HepG2 (cell line): Measurements from ENCODE around the gene PLCG1. TPM values are rescaled to one million over a fixed set of nuclear protein-coding genes. Genes with fewer than 3 reads are reported as not detected.
A peak's percentile ranks its signal among the peaks of the same experiment; 100 is the strongest.

Experiments used
- ATAC-seq: fragments of 200-7000 bp; cut with Tn5 transposase; 3 replicates; pipeline ENCODE4 v1.9.1; 2020; ENCODE audit warnings: mild to moderate bottlenecking, moderate library complexity
- BruUV-seq: library from RNA; stranded (reverse); fragments of 400-500 nt; replicated peaks from 2 replicates; lab custom pipeline; 2021; lab: Mats Ljungman, UMichigan
- CTCF ChIA-PET: fragments of 300-600 bp; formaldehyde crosslinking; extraction: SDS; loops from one replicate; lab custom pipeline; 2021; ENCODE audit warnings: low total read pairs, inconsistent platforms, low intra/inter-chr PET ratio; lab: Yijun Ruan, JAX
- POLR2A ChIA-PET: fragments of 350-600 bp; sonication (Branson Sonifier 250); formaldehyde crosslinking; loops from one replicate; lab custom pipeline; 2020; ENCODE audit warnings: antibody characterized with exemption, inconsistent platforms; lab: Yijun Ruan, JAX
- DNase-seq: peaks from one replicate; pipeline ENCODE4 v3.0.0-alpha.2; 2015; ENCODE audit warnings: low spot score
- FAIRE-seq: peaks from 3 replicates; lab custom pipeline; 2011; peaks lifted over from hg19 to GRCh38; lab: Jason Lieb, UNC
- H2AFZ ChIP-seq: one replicate; pipeline ENCODE4 v1.6.1; 2011; ENCODE audit warnings: low read length, inconsistent platforms
- H3K27ac ChIP-seq: fragments of 300-600 bp; 3 replicates; pipeline ENCODE4 v1.8.0; 2011; ENCODE audit warnings: mixed run types, mild to moderate bottlenecking, mixed read lengths, low read length, inconsistent platforms; ENCODE audit not compliant: insufficient read depth; ENCODE audit errors: extremely low read length
- H3K27me3 ChIP-seq, 2 experiments: fragments of 200-600 bp in 1 of 2; 2 replicates in 1 of 2; 3 replicates in 1 of 2; pipeline versions ENCODE4 v1.6.0 to v1.8.0; 2011; ENCODE audit warnings: low read length in 2 of 2, mild to moderate bottlenecking in 2 of 2, moderate library complexity in 2 of 2, inconsistent platforms in 1 of 2; ENCODE audit not compliant: insufficient read depth in 2 of 2, control insufficient read depth in 1 of 2
- H3K36me3 ChIP-seq, 2 experiments: fragments of 200-600 bp in 1 of 2; replicated peaks in 1 of 2; 2 replicates in 1 of 2; 3 replicates in 1 of 2; pipeline versions ENCODE4 v1.5.1 to v1.8.0; 2011; ENCODE audit warnings: low read length in 2 of 2, inconsistent platforms in 1 of 2; ENCODE audit not compliant: insufficient read depth in 2 of 2, control insufficient read depth in 1 of 2
- H3K4me1 ChIP-seq: 2 replicates; pipeline ENCODE4 v1.5.1; 2012; ENCODE audit warnings: low read length, inconsistent platforms; ENCODE audit not compliant: insufficient read depth
- H3K4me2 ChIP-seq: 2 replicates; pipeline ENCODE4 v1.6.0; 2011; ENCODE audit warnings: low read depth, low read length, inconsistent platforms
- H3K4me3 ChIP-seq, 3 experiments: fragments of 200-600 bp in 1 of 3; sonication (generic), shearing (Covaris generic) in 1 of 3; replicated peaks in 1 of 3; 2 replicates each; pipeline ENCODE4 v1.5.1; 2011 to 2016; ENCODE audit warnings: low read length in 3 of 3, inconsistent platforms in 2 of 3, low read depth in 2 of 3, mild to moderate bottlenecking in 2 of 3, control low read depth in 1 of 3, mixed read lengths in 1 of 3; ENCODE audit not compliant: insufficient read depth in 1 of 3
- H3K79me2 ChIP-seq: one replicate; pipeline ENCODE4 v1.6.1; 2011; ENCODE audit warnings: low read length, inconsistent platforms; ENCODE audit not compliant: insufficient read depth
- H3K9ac ChIP-seq: 2 replicates; pipeline ENCODE4 v1.6.0; 2011; ENCODE audit warnings: mild to moderate bottlenecking, low read depth, low read length, inconsistent platforms; ENCODE audit not compliant: insufficient read depth
- H3K9me3 ChIP-seq: 2 replicates; pipeline ENCODE4 v1.5.1; 2012; ENCODE audit warnings: mild to moderate bottlenecking, low read length
- H4K20me1 ChIP-seq: 2 replicates; pipeline ENCODE4 v1.6.0; 2011; ENCODE audit warnings: inconsistent platforms, mild to moderate bottlenecking, low read length, moderate library complexity; ENCODE audit not compliant: insufficient read depth
- AGO2 ChIP-seq: fragments of 200-400 bp; formaldehyde crosslinking; optimal IDR thresholded peaks from 2 replicates; pipeline ENCODE3; 2017; ENCODE audit warnings: mild to moderate bottlenecking, low read depth, low read length, moderate library complexity
- CREB1 ChIP-seq, 2 experiments: fragments of 450-650 bp in 1 of 2; IDR thresholded peaks; 2 replicates each; pipeline ENCODE4 v1.6.1; 2016 to 2017; ENCODE audit warnings: control low read depth in 1 of 2, mild to moderate bottlenecking in 1 of 2, missing compliant biosample characterization in 1 of 2, missing genetic modification characterization in 1 of 2
- IKZF1 ChIP-seq: fragments of 450-650 bp; IDR thresholded peaks from 2 replicates; pipeline ENCODE4 v1.7.1; 2016
- KDM5A ChIP-seq: fragments of 200-600 bp; sonication (generic); IDR thresholded peaks from 2 replicates; pipeline ENCODE4 v1.7.0; 2018; ENCODE audit warnings: antibody characterized with exemption, mild to moderate bottlenecking, low read length, borderline replicate concordance
- KLF6 ChIP-seq: IDR thresholded peaks from 2 replicates; pipeline ENCODE4 v1.8.0; 2016; ENCODE audit warnings: missing biosample characterization, missing genetic modification reagents
- PHF8 ChIP-seq: sonication (generic); formaldehyde crosslinking; IDR thresholded peaks from 2 replicates; pipeline ENCODE4 v1.5.0; 2020; ENCODE audit warnings: missing genetic modification reagents
- POLR2A ChIP-seq, 2 experiments: IDR thresholded peaks; 2 replicates each; pipeline ENCODE4 v1.6.1; 2011; ENCODE audit warnings: low read depth in 2 of 2, low read length in 2 of 2, mild to moderate bottlenecking in 1 of 2, moderate library complexity in 1 of 2; ENCODE audit not compliant: insufficient read depth in 1 of 2
- REXO4 ChIP-seq: sonication (generic); formaldehyde crosslinking; IDR thresholded peaks from 2 replicates; pipeline ENCODE4 v1.8.0; 2022; ENCODE audit warnings: missing genetic modification reagents, mild to moderate bottlenecking, borderline replicate concordance
- SMAD3 ChIP-seq: sonication (generic); formaldehyde crosslinking; IDR thresholded peaks from 2 replicates; pipeline ENCODE4 v1.4.0; 2020; ENCODE audit warnings: missing genetic modification reagents
- TEAD3 ChIP-seq: optimal IDR thresholded peaks from 2 replicates; pipeline ENCODE3; 2016; ENCODE audit warnings: borderline replicate concordance
- TOPORS ChIP-seq: sonication (generic); formaldehyde crosslinking; IDR thresholded peaks from 2 replicates; pipeline ENCODE4 v1.8.0; 2023; ENCODE audit warnings: mild to moderate bottlenecking, missing genetic modification reagents
- ZSCAN21 ChIP-seq: sonication (generic); formaldehyde crosslinking; IDR thresholded peaks from 2 replicates; pipeline ENCODE4 v1.8.0; 2022; ENCODE audit warnings: mild to moderate bottlenecking, missing genetic modification reagents, moderate library complexity, borderline replicate concordance
- WGBS: methylation state at CpG from one replicate; pipeline ENCODE4 v1.1.6; 2017; ENCODE audit warnings: low lambda C conversion rate; 5-methylcytosine and 5-hydroxymethylcytosine counted together
- in situ Hi-C: cut with HindIII; loops from 2 replicates; pipeline ENCODE4 v1.10.0; 2017; ENCODE audit warnings: low pct_unique_long_range_greater_than_20kb; ENCODE audit not compliant: extremely low pct_ligation_motif_present
- intact Hi-C: fragments of 100-400 bp; cut with micrococcal nuclease; formaldehyde crosslinking; loops from one replicate; pipeline ENCODE4 v1.10.0; 2022; ENCODE audit not compliant: unreplicated experiment
- polyA plus RNA-seq, 8 experiments: library from polyadenylated mRNA; depleted of rRNA in 3 of 8; stranded (reverse) in 7 of 8; unstranded in 1 of 8; fragments of >200 nt; fragmentation: Illumina TruSeq in 4 of 8; extraction: Trizol in 4 of 8; gene quantifications; 2 replicates each; pipeline versions ENCODE4 v1.2.1 to v1.2.3, GENCODE V29; 2011 to 2016; ENCODE audit warnings: low read depth in 4 of 8, missing spikeins in 1 of 8, mixed read lengths in 1 of 8; ENCODE audit not compliant: insufficient read depth in 1 of 8
- total RNA-seq, 5 experiments: library from RNA; depleted of rRNA; stranded (reverse); fragments of >200 nt; fragmentation: Illumina TruSeq; extraction: Trizol; gene quantifications; 2 replicates each; pipeline ENCODE4 v1.2.3, GENCODE V29; 2016; ENCODE audit warnings: low read depth in 1 of 5
- TF ChIP-seq, protein P1 (sequence below): sonication (generic); formaldehyde crosslinking; IDR thresholded peaks from 2 replicates; pipeline ENCODE4 v1.5.0; 2020; ENCODE audit warnings: missing genetic modification reagents

Gene PLCG1
- total and polyA plus RNA-seq, 2 of the 13 experiments (the other 11 are each of a cell fraction or from before 2014, with no cell fraction given), result 85.3 to 158 TPM

DNA sequence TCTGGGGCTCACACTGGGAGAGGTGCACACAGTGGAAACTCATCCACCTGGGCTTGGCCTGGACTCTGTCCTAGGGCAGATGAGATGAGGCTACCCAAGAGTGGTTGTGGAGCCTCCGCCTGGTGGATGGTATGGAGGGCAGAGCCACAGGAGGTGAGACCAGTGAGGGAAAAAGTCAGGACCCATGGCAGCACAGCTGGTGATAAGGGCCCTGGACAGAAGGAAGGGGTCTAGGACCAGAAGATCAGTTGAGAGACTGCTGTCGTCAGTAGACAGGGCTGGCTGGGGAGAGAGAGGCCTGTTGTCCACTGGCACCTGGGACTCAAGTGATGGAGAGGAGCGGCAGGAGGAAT is 29.8 kb downstream of the PLCG1 start:
- POLR2A ChIA-PET, result no interaction called here
- TF ChIP-seq TEAD3 (CRISPR knock-in tag) (peak; percentile 56), POLR2A (IDR thresholded peaks at IDR 0.05; ENCODE audit: insufficient read depth in 1 of 2, low read depth in 2 of 2, low read length in 2 of 2) (0 out of 4 replicates have a peak, but pooled peaks of 1 of the 2 experiments have one; percentile 10), REXO4 (no peak)
- CTCF ChIA-PET, result no interaction called here
- Histone ChIP-seq H3K9ac (no peak overlapping the region), H3K4me1 (no peaks in the 10 kb centered on the region), H2AFZ (no peak overlapping the region), H3K36me3 (peaks cover 84 to 96% of the 10 kb centered on the region in 2 experiments), H3K4me3 (no peak overlapping the region), H3K9me3 (no peaks in the 10 kb centered on the region), H3K79me2 (no peaks in the 10 kb centered on the region), H3K27me3 (no peaks in the 10 kb centered on the region), H3K27ac (no peak overlapping the region), H3K4me2 (no peak overlapping the region), H4K20me1 (no peaks in the 10 kb centered on the region)
- DNase-seq, result no peak
- 95% methylated on average over 3 of the region's 3 CpGs for WGBS
- in situ Hi-C loops, result no loop called here
- peak; percentile 13 for ATAC-seq
- intact Hi-C loops, result no loop called here
- no peak for FAIRE-seq
- no TSS peak for BruUV-seq

DNA sequence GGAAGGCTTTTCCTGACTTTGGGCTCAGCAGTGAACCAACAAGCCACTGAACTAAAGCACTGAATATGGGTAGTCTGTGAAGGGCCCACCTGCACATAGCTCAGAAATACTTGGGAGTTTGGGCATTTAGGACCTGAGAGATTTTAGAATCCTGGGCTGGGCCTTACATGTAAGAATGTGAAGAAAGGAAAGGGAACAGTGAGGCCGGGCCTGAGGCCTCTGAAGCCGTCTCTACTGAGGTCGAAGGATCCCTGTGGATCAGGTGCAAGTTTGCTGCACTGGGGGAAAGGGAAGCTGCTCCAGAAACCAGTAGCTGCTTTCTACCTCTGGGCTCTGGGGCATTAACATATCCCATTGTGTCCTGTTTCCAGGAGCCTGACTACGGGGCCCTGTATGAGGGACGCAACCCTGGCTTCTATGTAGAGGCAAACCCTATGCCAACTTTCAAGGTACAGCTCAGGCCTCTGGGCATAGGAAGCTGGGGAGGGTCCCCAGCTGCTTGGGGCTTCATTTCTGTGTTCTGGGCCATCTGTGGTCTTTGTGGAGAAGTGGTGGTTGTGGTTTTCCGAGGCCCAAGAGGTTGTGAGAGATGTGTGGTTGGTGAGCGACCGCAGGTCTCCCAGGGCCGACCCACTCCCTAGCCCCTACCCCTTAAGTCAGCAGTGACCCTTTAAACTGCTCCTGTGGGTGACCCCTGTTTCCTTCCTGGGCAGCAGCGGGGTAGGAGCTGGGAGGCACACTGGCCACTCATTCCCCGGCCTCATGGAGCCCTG is 30.3 kb downstream of the PLCG1 start:
- POLR2A ChIA-PET, result no interaction called here
- no peak overlapping the region for H3K4me3 ChIP-seq
- H3K36me3 ChIP-seq, result peaks cover 84 to 96% of the 10 kb centered on the region in 2 experiments
- H3K4me1 ChIP-seq, result no peaks in the 10 kb centered on the region
- in situ Hi-C loops (no loop called here), intact Hi-C loops (no loop called here)
- no peak overlapping the region for H3K9ac ChIP-seq
- ATAC-seq (no peak), DNase-seq (no peak), FAIRE-seq (no peak)
- H3K27me3 ChIP-seq, result no peaks in the 10 kb centered on the region
- no peak overlapping the region for H3K27ac ChIP-seq
- no peak overlapping the region for H3K4me2 ChIP-seq
- 98% methylated on average over 11 of the region's 11 CpGs for WGBS
- H3K9me3 ChIP-seq, result no peaks in the 10 kb centered on the region
- 0 out of 2 replicates have a peak, but pooled peaks cover 1% of the 10 kb centered on the region for H4K20me1 ChIP-seq
- BruUV-seq, result no TSS peak
- no peaks in the 10 kb centered on the region for H3K79me2 ChIP-seq
- H2AFZ ChIP-seq, result no peak overlapping the region
- CTCF ChIA-PET, result no interaction called here
- no peak for TF ChIP-seq ZSCAN21 (CRISPR knock-in tag)
- no peak for TF ChIP-seq SMAD3 (CRISPR knock-in tag)
- TF ChIP-seq CREB1 (IDR thresholded peaks at IDR 0.05), result no peak
- no peak for TF ChIP-seq CREB1 (CRISPR knock-in tag; IDR thresholded peaks at IDR 0.05)
- 0 out of 2 replicates have a peak, but pooled peaks have one; percentile 23 for TF ChIP-seq TOPORS (CRISPR knock-in tag)
- TF ChIP-seq AGO2, result peak; percentile 39
- no peak for TF ChIP-seq IKZF1
- TF ChIP-seq, protein P1, sequence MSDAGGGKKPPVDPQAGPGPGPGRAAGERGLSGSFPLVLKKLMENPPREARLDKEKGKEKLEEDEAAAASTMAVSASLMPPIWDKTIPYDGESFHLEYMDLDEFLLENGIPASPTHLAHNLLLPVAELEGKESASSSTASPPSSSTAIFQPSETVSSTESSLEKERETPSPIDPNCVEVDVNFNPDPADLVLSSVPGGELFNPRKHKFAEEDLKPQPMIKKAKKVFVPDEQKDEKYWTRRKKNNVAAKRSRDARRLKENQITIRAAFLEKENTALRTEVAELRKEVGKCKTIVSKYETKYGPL (CRISPR knock-in tag), result no peak
- TF ChIP-seq PHF8, result 0 out of 2 replicates have a peak, but pooled peaks have one; percentile 5
- TF ChIP-seq KDM5A, result no peak
- TF ChIP-seq KLF6 (CRISPR knock-in tag), result no peak
